Suprapubic skin (tissue), 3 donors: ENCODE measurements around the gene DAAM2.

Experiments used
- CTCF ChIP-seq, 2 donors: fragments of 200-600 bp in 1 of 2; fragments of 450-650 bp in 1 of 2; sonication (generic) in 1 of 2; IDR thresholded peaks; one replicate each; pipeline ENCODE4 v1.5.1; 2016 to 2019; ENCODE audit warnings: antibody characterized with exemption in 2 of 2, mild to moderate bottlenecking in 1 of 2, moderate library complexity in 1 of 2
- POLR2AphosphoS5 ChIP-seq, 3 donors: sonication (generic); formaldehyde crosslinking; IDR thresholded peaks; one replicate each; pipeline ENCODE4 v1.6.1; 2017; ENCODE audit warnings: antibody characterized with exemption in 3 of 3

GRCh38 chr6:39879535-39879934 lies 87.4 kb downstream of the DAAM2 start:
- TF ChIP-seq POLR2AphosphoS5 (IDR thresholded peaks at IDR 0.05) (no peak), CTCF (IDR thresholded peaks at IDR 0.05) (no peak)
